SJCRH30 (cell line): ENCODE results near the gene MINK1. TPM values are rescaled to one million over a fixed set of nuclear protein-coding genes. Genes with fewer than 3 reads are reported as not detected.
"Not testable (repeated sequence)": the region's sequence is repeated elsewhere in the genome, so short reads cannot be mapped to it uniquely, and the experiment has no call there.

Experiments
- DNase-seq, 2 experiments: peaks; one replicate each; pipeline ENCODE4 v3.0.0-alpha.2; 2015 to 2020
- H3K27ac ChIP-seq: fragments of 250-450 bp; sonication (Bioruptor Pico); 2 replicates; pipeline ENCODE4 v1.5.1; 2020; ENCODE audit warnings: mild to moderate bottlenecking, moderate library complexity
- H3K27me3 ChIP-seq: fragments of 250-450 bp; sonication (Bioruptor Pico); 2 replicates; pipeline ENCODE4 v1.5.1; 2020; ENCODE audit warnings: mild to moderate bottlenecking, moderate library complexity
- H3K36me3 ChIP-seq: fragments of 250-450 bp; sonication (Bioruptor Pico); 2 replicates; pipeline ENCODE4 v1.5.1; 2020; ENCODE audit warnings: mild to moderate bottlenecking, moderate library complexity
- H3K4me1 ChIP-seq: fragments of 250-450 bp; sonication (Bioruptor Pico); 2 replicates; pipeline ENCODE4 v1.5.1; 2020; ENCODE audit warnings: mild to moderate bottlenecking, moderate library complexity
- H3K4me3 ChIP-seq: fragments of 250-450 bp; sonication (Bioruptor Pico); 2 replicates; pipeline ENCODE4 v1.5.1; 2020; ENCODE audit warnings: mild to moderate bottlenecking, moderate library complexity
- H3K9me3 ChIP-seq: fragments of 250-450 bp; sonication (Bioruptor Pico); replicated peaks from 2 replicates; pipeline ENCODE4 v1.5.1; 2020; ENCODE audit warnings: mild to moderate bottlenecking, moderate library complexity
- total RNA-seq: library from RNA; depleted of rRNA; stranded (reverse); fragments of >200 nt; shearing (Covaris generic); gene quantifications from 2 replicates; pipeline ENCODE4 v1.2.3, GENCODE V29; 2014

MINK1 gene
- total RNA-seq, 1 experiment from 2014 or later = 12.4 TPM

- Histone ChIP-seq H3K36me3 (no peaks in the 10 kb centered on the region), H3K27ac (no peak overlapping the region), H3K27me3 (no peaks in the 10 kb centered on the region), H3K9me3 (no peaks in the 10 kb centered on the region), H3K4me1 (no peaks in the 10 kb centered on the region), H3K4me3 (no peak overlapping the region)
- no peak for DNase-seq
These were observed 17.1 kb downstream of the MINK1 start for GRCh38 chr17:4850246-4850645.

- Histone ChIP-seq H3K27ac (no peak overlapping the region), H3K9me3 (no peaks in the 10 kb centered on the region), H3K4me1 (no peaks in the 10 kb centered on the region), H3K27me3 (no peaks in the 10 kb centered on the region), H3K36me3 (no peaks in the 10 kb centered on the region), H3K4me3 (no peak overlapping the region)
- DNase-seq = no peak
These were observed 17.9 kb downstream of the MINK1 start for GRCh38 chr17:4851084-4851483.

GRCh38 chr17:4852567-4853207, 19.5 kb downstream of the MINK1 start:
- H3K4me1 ChIP-seq = peaks cover under 1% of the 10 kb centered on the region
- H3K4me3 ChIP-seq = no peak overlapping the region
- H3K36me3 ChIP-seq = no peaks in the 10 kb centered on the region
- no peaks in the 10 kb centered on the region for H3K9me3 ChIP-seq
- DNase-seq = peak in 1 of 2 experiments; percentile 30
- H3K27ac ChIP-seq = no peak overlapping the region
- H3K27me3 ChIP-seq = no peaks in the 10 kb centered on the region

GRCh38 chr17:4853208-4853671, 20.1 kb downstream of the MINK1 start:
- Histone ChIP-seq H3K36me3 (no peaks in the 10 kb centered on the region), H3K27me3 (no peaks in the 10 kb centered on the region)

GRCh38 chr17:4854111-4854681, 21.1 kb downstream of the MINK1 start:
- H3K27ac ChIP-seq = no peak overlapping the region
- no peaks in the 10 kb centered on the region for H3K9me3 ChIP-seq
- H3K4me1 ChIP-seq = peaks cover 5% of the 10 kb centered on the region
- no peak overlapping the region for H3K4me3 ChIP-seq
- no peak for DNase-seq
- H3K36me3 ChIP-seq = no peaks in the 10 kb centered on the region
- no peaks in the 10 kb centered on the region for H3K27me3 ChIP-seq

More at GRCh38 chr17:4853208-4853671, 20.1 kb downstream of the MINK1 start:
- Histone ChIP-seq H3K4me1 (peaks cover 5% of the 10 kb centered on the region), H3K9me3 (no peaks in the 10 kb centered on the region), H3K27ac (no peak overlapping the region), H3K4me3 (no peak overlapping the region)
- DNase-seq = no peak

GRCh38 chr17:4856271-4856936, 23.3 kb downstream of the MINK1 start:
- Histone ChIP-seq H3K9me3 (no peaks in the 10 kb centered on the region), H3K4me1 (peaks cover 5% of the 10 kb centered on the region), H3K27me3 (no peaks in the 10 kb centered on the region), H3K36me3 (no peaks in the 10 kb centered on the region), H3K27ac (no peak overlapping the region), H3K4me3 (no peak overlapping the region)
- DNase-seq = no peak

GRCh38 chr17:4856937-4857314, 23.8 kb downstream of the MINK1 start:
- H3K27ac ChIP-seq = no peak overlapping the region

GRCh38 chr17:4857347-4857746, 24.2 kb downstream of the MINK1 start:
- not testable (repeated sequence) for H3K4me3 ChIP-seq, H3K27me3 ChIP-seq, H3K9me3 ChIP-seq, H3K36me3 ChIP-seq, H3K4me1 ChIP-seq, DNase-seq, H3K27ac ChIP-seq

More at GRCh38 chr17:4856937-4857314, 23.8 kb downstream of the MINK1 start:
- no peaks in the 10 kb centered on the region for H3K36me3 ChIP-seq
- no peaks in the 10 kb centered on the region for H3K9me3 ChIP-seq
- H3K4me3 ChIP-seq = no peak overlapping the region
- DNase-seq = no peak
- no peaks in the 10 kb centered on the region for H3K27me3 ChIP-seq
- H3K4me1 ChIP-seq = peaks cover 5% of the 10 kb centered on the region

- no peaks in the 10 kb centered on the region for H3K9me3 ChIP-seq
- H3K4me3 ChIP-seq = no peak overlapping the region
- no peaks in the 10 kb centered on the region for H3K36me3 ChIP-seq
- no peaks in the 10 kb centered on the region for H3K27me3 ChIP-seq
- peaks cover 5% of the 10 kb centered on the region for H3K4me1 ChIP-seq
- DNase-seq = peak; percentile 17 to 56
- no peak overlapping the region for H3K27ac ChIP-seq
These were observed 25.1 kb downstream of the MINK1 start for GRCh38 chr17:4858068-4858881.

- H3K36me3 ChIP-seq = no peaks in the 10 kb centered on the region
- H3K4me1 ChIP-seq = peaks cover 5% of the 10 kb centered on the region
- no peaks in the 10 kb centered on the region for H3K9me3 ChIP-seq
- peak in 1 of 2 experiments; percentile 5 for DNase-seq
- H3K27me3 ChIP-seq = no peaks in the 10 kb centered on the region
- no peak overlapping the region for H3K27ac ChIP-seq
- no peak overlapping the region for H3K4me3 ChIP-seq
These were observed 25.7 kb downstream of the MINK1 start for GRCh38 chr17:4858882-4859260.

- H3K27ac ChIP-seq = no peak overlapping the region
- H3K9me3 ChIP-seq = no peaks in the 10 kb centered on the region
- H3K4me1 ChIP-seq = peaks cover 5% of the 10 kb centered on the region
- H3K4me3 ChIP-seq = no peak overlapping the region
- no peaks in the 10 kb centered on the region for H3K27me3 ChIP-seq
- H3K36me3 ChIP-seq = no peaks in the 10 kb centered on the region
- DNase-seq = no peak
These were observed 26.9 kb downstream of the MINK1 start for GRCh38 chr17:4859816-4860625.

- DNase-seq = no peak
- Histone ChIP-seq H3K27me3 (no peaks in the 10 kb centered on the region), H3K27ac (no peak overlapping the region)
These were observed 27.5 kb downstream of the MINK1 start for GRCh38 chr17:4860651-4861050.

GRCh38 chr17:4861052-4861451, 27.9 kb downstream of the MINK1 start:
- no peaks in the 10 kb centered on the region for H3K27me3 ChIP-seq
- no peak overlapping the region for H3K27ac ChIP-seq
- H3K36me3 ChIP-seq = no peaks in the 10 kb centered on the region
- H3K9me3 ChIP-seq = no peaks in the 10 kb centered on the region
- peaks cover 5% of the 10 kb centered on the region for H3K4me1 ChIP-seq
- no peak overlapping the region for H3K4me3 ChIP-seq
- no peak for DNase-seq

More at GRCh38 chr17:4860651-4861050, 27.5 kb downstream of the MINK1 start:
- Histone ChIP-seq H3K4me3 (no peak overlapping the region), H3K4me1 (peaks cover 5% of the 10 kb centered on the region), H3K36me3 (no peaks in the 10 kb centered on the region), H3K9me3 (no peaks in the 10 kb centered on the region)

GRCh38 chr17:4862720-4863119, 29.6 kb downstream of the MINK1 start:
- no peak for DNase-seq
- Histone ChIP-seq H3K27ac (no peak overlapping the region), H3K4me1 (peaks cover 4% of the 10 kb centered on the region), H3K4me3 (no peak overlapping the region), H3K9me3 (no peaks in the 10 kb centered on the region), H3K27me3 (no peaks in the 10 kb centered on the region), H3K36me3 (no peaks in the 10 kb centered on the region)
